AG04450 (cell line): ENCODE results near the gene CASKIN1. TPM values are rescaled to one million over a fixed set of nuclear protein-coding genes. Genes with fewer than 3 reads are reported as not detected.

Source experiments
- CTCF ChIA-PET: fragments of 300-600, 350-600 bp; formaldehyde crosslinking; extraction: SDS; loops from one replicate; lab custom pipeline; 2022; ENCODE audit warnings: antibody characterized with exemption, inconsistent platforms; lab: Charles Lee
- POLR2A ChIA-PET: fragments of 350-600 bp; formaldehyde crosslinking; extraction: SDS; loops from one replicate; lab custom pipeline; 2021; ENCODE audit warnings: antibody characterized with exemption, inconsistent platforms; lab: Yijun Ruan, JAX
- DNase-seq: peaks from one replicate; pipeline ENCODE4 v3.0.0-alpha.2; 2011; ENCODE audit warnings: low read depth, low spot score
- H3K27ac ChIP-seq: one replicate; pipeline ENCODE4 v1.5.1; 2012; ENCODE audit warnings: low read depth, low read length, control low read depth
- H3K27me3 ChIP-seq: one replicate; pipeline ENCODE4 v1.6.0; 2012; ENCODE audit warnings: low read length; ENCODE audit not compliant: control insufficient read depth, insufficient read depth
- H3K4me3 ChIP-seq: 2 replicates; pipeline ENCODE4 v1.5.1; 2011; ENCODE audit warnings: mild to moderate bottlenecking, low read depth, low read length, control low read depth
- H3K9me3 ChIP-seq: 2 replicates; pipeline ENCODE4 v1.5.1; 2012; ENCODE audit warnings: low read length; ENCODE audit not compliant: control insufficient read depth, insufficient read depth
- polyA plus RNA-seq: library from polyadenylated mRNA; depleted of rRNA; stranded (reverse); fragments of >200 nt; gene quantifications from 2 replicates; pipeline ENCODE4 v1.2.3, GENCODE V29; 2011
- TF ChIP-seq, protein P1 (sequence below): IDR thresholded peaks from 2 replicates; pipeline ENCODE4 v1.5.1; 2011; ENCODE audit warnings: low read depth, low read length, control low read depth, inconsistent platforms

The CASKIN1 gene
- polyA plus RNA-seq, 1 experiment: 0.02 TPM

DNA sequence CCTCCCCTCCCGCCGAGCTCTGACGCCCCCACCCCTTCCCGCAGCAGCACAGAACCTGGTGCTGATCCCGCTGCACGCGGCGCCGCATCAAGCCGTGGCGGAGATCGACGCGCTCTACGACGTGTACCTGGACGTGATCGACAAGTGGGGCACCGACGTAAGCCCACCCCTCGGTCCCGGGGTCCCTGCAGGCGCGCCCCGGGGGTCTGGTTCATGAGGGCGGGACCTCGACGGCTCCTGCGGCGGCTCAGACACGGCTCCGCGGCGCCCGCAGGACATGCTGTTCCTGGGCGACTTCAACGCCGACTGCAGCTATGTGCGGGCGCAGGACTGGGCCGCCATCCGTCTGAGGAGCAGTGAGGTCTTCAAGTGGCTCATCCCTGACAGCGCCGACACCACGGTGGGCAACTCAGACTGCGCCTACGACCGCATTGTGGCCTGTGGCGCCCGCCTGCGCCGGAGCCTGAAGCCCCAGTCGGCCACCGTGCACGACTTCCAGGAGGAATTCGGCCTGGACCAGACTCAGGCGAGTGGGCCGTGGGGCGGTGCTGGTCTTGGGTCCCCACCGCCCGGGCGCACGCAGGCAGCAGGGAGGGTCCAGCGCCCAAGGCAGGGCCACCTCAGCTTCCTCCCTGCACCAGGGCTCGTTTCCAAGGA, 41.2 kb upstream of the CASKIN1 start:
- DNase-seq: no peak
- POLR2A ChIA-PET: interaction anchor here (1.1 kb wide), 1 partner anchor 82 kb away, joined by 3 read pairs; the partner anchor contains the start of gene TRAF7
- Histone ChIP-seq H3K9me3 (no peaks in the 10 kb centered on the region; the same call in 1 of the 2 replicates), H3K27ac (no peak overlapping the region), H3K27me3 (peaks cover 13% of the 10 kb centered on the region), H3K4me3 (no peak overlapping the region)
- TF ChIP-seq, protein P1, sequence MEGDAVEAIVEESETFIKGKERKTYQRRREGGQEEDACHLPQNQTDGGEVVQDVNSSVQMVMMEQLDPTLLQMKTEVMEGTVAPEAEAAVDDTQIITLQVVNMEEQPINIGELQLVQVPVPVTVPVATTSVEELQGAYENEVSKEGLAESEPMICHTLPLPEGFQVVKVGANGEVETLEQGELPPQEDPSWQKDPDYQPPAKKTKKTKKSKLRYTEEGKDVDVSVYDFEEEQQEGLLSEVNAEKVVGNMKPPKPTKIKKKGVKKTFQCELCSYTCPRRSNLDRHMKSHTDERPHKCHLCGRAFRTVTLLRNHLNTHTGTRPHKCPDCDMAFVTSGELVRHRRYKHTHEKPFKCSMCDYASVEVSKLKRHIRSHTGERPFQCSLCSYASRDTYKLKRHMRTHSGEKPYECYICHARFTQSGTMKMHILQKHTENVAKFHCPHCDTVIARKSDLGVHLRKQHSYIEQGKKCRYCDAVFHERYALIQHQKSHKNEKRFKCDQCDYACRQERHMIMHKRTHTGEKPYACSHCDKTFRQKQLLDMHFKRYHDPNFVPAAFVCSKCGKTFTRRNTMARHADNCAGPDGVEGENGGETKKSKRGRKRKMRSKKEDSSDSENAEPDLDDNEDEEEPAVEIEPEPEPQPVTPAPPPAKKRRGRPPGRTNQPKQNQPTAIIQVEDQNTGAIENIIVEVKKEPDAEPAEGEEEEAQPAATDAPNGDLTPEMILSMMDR: no peak
- CTCF ChIA-PET: interaction anchor here (1.0 kb wide), 1 partner anchor 13 kb away, joined by 4 read pairs; the partner anchor contains the start of gene ECI1

DNA sequence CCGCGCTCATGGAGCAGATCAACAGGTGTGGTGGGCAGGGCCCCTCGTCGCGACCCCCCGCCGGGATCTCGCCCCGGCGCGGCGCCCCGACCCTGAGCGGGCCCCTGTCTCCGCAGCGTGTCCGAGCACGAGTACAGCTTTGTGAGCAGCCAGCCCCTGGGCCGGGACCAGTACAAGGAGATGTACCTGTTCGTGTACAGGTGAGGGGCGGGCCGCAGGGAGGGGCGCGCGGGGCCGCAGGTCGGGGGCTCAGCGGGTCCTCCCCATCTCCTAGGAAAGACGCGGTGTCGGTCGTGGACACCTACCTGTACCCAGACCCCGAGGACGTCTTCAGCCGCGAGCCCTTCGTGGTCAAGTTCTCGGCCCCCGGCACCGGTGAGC, 40.7 kb upstream of the CASKIN1 start:
- no peak for DNase-seq
- Histone ChIP-seq H3K27ac (no peak overlapping the region), H3K27me3 (peaks cover 13% of the 10 kb centered on the region), H3K9me3 (no peaks in the 10 kb centered on the region; the same call in 1 of the 2 replicates), H3K4me3 (peak overlapping the region; percentile 36)
- POLR2A ChIA-PET: interaction anchor here (1.1 kb wide), 1 partner anchor 82 kb away, joined by 3 read pairs; the partner anchor contains the start of gene TRAF7
- CTCF ChIA-PET: interaction anchor here (1.0 kb wide), 1 partner anchor 14 kb away, joined by 4 read pairs; the partner anchor contains the start of gene ECI1
- TF ChIP-seq, protein P1: no peak

DNA sequence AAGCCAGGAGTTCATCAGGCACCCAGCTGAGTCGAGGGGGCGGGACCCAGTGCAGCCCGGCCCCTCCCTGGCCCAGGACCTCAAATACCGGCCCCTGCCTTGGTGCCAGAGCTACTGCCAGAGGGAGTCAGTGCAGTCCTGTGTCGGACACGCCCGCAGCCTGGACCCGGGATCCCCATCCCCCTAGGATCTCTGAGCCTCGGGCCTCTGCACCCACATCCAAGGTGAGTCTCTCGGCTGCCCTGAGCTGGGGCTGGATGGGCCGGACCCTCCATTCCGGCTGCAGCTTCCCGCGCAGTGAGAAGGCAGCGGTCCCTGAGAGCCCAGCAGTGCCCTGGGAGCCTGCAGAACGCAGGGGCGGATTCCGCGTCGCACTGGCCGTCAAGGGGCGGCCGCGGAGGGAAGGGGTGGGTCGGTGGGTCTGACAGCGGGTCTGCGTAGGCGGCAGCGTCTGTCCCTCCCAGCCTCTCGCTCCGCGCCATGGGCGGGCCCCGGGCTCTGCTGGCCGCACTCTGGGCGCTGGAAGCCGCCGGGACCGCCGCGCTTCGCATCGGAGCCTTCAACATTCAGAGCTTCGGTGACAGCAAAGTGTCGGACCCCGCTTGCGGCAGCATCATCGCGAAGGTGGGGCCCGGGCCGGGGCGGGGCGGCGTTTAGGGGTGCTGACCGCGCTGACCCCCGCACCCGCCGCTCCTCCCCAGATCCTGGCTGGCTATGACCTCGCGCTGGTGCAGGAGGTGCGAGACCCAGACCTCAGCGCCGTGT, 40.1 kb upstream of the CASKIN1 start, which contains the start of gene DNASE1L2:
Gene DNASE1L2 (plus strand): TSS at position 108 of the 765 bp plus-strand sequence. CDS start 373 bp downstream, at position 481.
- ChIA-PET POLR2A (interaction anchor here (0.8 to 1.2 kb wide), 5 partner anchors 14 to 81 kb away, joined by 3 to 4 read pairs (median 3); partner anchors contain the start of genes PGP and TRAF7), CTCF (interaction anchor here (1.0 kb wide), 1 partner anchor 14 kb away, joined by 4 read pairs; the partner anchor contains the start of gene ECI1)
- Histone ChIP-seq H3K4me3 (peak within 1 kb of the TSS; percentile 36), H3K27ac (no peak within 1 kb of the TSS), H3K27me3 (peaks cover 13% of the 10 kb centered on the region), H3K9me3 (no peaks in the 10 kb centered on the region; the same call in 1 of the 2 replicates)
- TF ChIP-seq, protein P1: no peak
- no peak for DNase-seq

DNA sequence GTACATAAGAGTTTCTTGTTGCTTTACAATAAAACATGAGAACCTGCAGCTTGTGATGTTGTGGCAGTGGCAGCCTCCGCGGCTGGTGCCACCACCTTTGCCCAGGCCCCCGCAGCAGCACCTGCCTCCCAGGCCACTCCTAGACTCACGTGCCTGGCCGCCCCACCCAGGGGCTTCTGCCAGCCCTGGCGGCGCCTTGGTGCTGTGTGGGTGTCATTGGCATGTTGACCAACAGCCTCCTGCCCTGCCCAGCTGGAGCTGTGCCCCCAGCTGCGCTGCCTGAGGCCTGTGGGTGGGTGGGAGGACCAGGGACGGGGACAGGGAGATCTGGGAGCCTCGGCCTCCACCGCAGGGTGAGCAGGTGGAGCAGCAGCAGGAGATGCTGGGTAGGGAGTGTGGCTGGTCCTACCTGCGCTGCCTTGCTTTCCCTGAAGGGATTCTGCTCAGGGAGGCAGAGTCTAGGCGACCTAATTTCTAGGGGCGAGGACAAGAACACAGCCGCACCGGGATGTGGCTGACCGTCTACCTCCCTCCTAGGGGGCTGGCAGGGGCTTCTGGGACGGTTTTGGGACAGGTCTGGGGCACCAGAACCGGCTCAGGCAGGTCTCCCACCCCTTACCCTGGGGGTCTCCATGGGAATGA, 39.4 kb upstream of the CASKIN1 start:
- no peak overlapping the region for H3K4me3 ChIP-seq
- CTCF ChIA-PET: interaction anchor here (0.7 kb wide), 1 partner anchor 227 kb away, joined by 9 read pairs; no protein-coding TSS in a partner anchor
- DNase-seq: no peak
- TF ChIP-seq, protein P1: no peak
- H3K27me3 ChIP-seq: peaks cover 13% of the 10 kb centered on the region
- no peak overlapping the region for H3K27ac ChIP-seq
- H3K9me3 ChIP-seq: no peaks in the 10 kb centered on the region; the same call in 1 of the 2 replicates
- POLR2A ChIA-PET: interaction anchor here (0.8 to 1.2 kb wide), 4 partner anchors 15 to 80 kb away, joined by 3 to 4 read pairs (median 3); partner anchors contain the start of genes PGP and TRAF7
